IPS-20b (cell line): ENCODE data around the gene TMEM163.
"Not testable (repeated sequence)": the region's sequence is repeated elsewhere in the genome, so short reads cannot be mapped to it uniquely, and the experiment has no call there.

ENCODE experiments used
- H3K27ac ChIP-seq: one replicate; pipeline ENCODE4 v1.5.1; 2013; ENCODE audit warnings: low read length
- H3K27me3 ChIP-seq: 2 replicates; pipeline ENCODE4 v1.6.1; 2013; ENCODE audit warnings: mild to moderate bottlenecking, low read length, inconsistent platforms; ENCODE audit not compliant: insufficient read depth
- H3K36me3 ChIP-seq: 2 replicates; pipeline ENCODE4 v1.6.1; 2013; ENCODE audit warnings: low read depth, mild to moderate bottlenecking, inconsistent platforms, low read length, moderate library complexity; ENCODE audit not compliant: insufficient read depth
- H3K4me1 ChIP-seq: 2 replicates; pipeline ENCODE4 v1.6.1; 2013; ENCODE audit warnings: mild to moderate bottlenecking, control low read depth, inconsistent platforms, low read length, moderate library complexity; ENCODE audit not compliant: insufficient read depth
- H3K4me3 ChIP-seq: 2 replicates; pipeline ENCODE4 v1.5.1; 2013; ENCODE audit warnings: mild to moderate bottlenecking, low read length, inconsistent platforms
- H3K9ac ChIP-seq: 2 replicates; pipeline ENCODE4 v1.6.1; 2013; ENCODE audit warnings: low read depth, mild to moderate bottlenecking, inconsistent platforms, low read length, moderate library complexity
- H3K9me3 ChIP-seq: 2 replicates; pipeline ENCODE4 v1.6.1; 2013; ENCODE audit warnings: mild to moderate bottlenecking, low read depth, low read length, inconsistent platforms; ENCODE audit not compliant: insufficient read depth

Gene TMEM163

GRCh38 chr2:134623796-134624195 is 95.0 kb downstream of the TMEM163 start:
- H3K4me1 ChIP-seq: no peaks in the 10 kb centered on the region
- no peaks in the 10 kb centered on the region for H3K27me3 ChIP-seq

GRCh38 chr2:134623046-134623445 is 95.8 kb downstream of the TMEM163 start:
- peaks cover 11% of the 10 kb centered on the region for H3K9me3 ChIP-seq
- no peak overlapping the region for H3K4me3 ChIP-seq
- no peaks in the 10 kb centered on the region for H3K4me1 ChIP-seq
- no peaks in the 10 kb centered on the region for H3K36me3 ChIP-seq
- no peak overlapping the region for H3K27ac ChIP-seq
- H3K9ac ChIP-seq: no peak overlapping the region
- H3K27me3 ChIP-seq: no peaks in the 10 kb centered on the region

More at GRCh38 chr2:134623796-134624195, 95.0 kb downstream of the TMEM163 start:
- H3K9ac ChIP-seq: no peak overlapping the region
- no peak overlapping the region for H3K4me3 ChIP-seq
- no peaks in the 10 kb centered on the region for H3K36me3 ChIP-seq
- peaks cover 10% of the 10 kb centered on the region for H3K9me3 ChIP-seq
- H3K27ac ChIP-seq: no peak overlapping the region

- H3K4me3 ChIP-seq: no peak overlapping the region
- no peaks in the 10 kb centered on the region for H3K27me3 ChIP-seq
- no peak overlapping the region for H3K9ac ChIP-seq
- peaks cover 11% of the 10 kb centered on the region for H3K9me3 ChIP-seq
- H3K36me3 ChIP-seq: no peaks in the 10 kb centered on the region
- H3K27ac ChIP-seq: no peak overlapping the region
- H3K4me1 ChIP-seq: no peaks in the 10 kb centered on the region
Measured at GRCh38 chr2:134621939-134622705, 96.7 kb downstream of the TMEM163 start.

GRCh38 chr2:134619250-134619649 is 99.5 kb downstream of the TMEM163 start:
- no peak overlapping the region for H3K27ac ChIP-seq
- H3K9me3 ChIP-seq: peaks cover 11% of the 10 kb centered on the region
- no peak overlapping the region for H3K9ac ChIP-seq
- H3K27me3 ChIP-seq: no peaks in the 10 kb centered on the region
- H3K4me3 ChIP-seq: no peak overlapping the region
- H3K4me1 ChIP-seq: no peaks in the 10 kb centered on the region
- no peaks in the 10 kb centered on the region for H3K36me3 ChIP-seq

- not testable (repeated sequence) for H3K27ac ChIP-seq
Measured at GRCh38 chr2:134615480-134615879, 103.3 kb downstream of the TMEM163 start.

GRCh38 chr2:134611316-134611715 is 107.5 kb downstream of the TMEM163 start:
- Histone ChIP-seq H3K36me3 (no peaks in the 10 kb centered on the region), H3K4me3 (no peak overlapping the region), H3K27me3 (no peaks in the 10 kb centered on the region), H3K27ac (no peak overlapping the region), H3K9ac (no peak overlapping the region), H3K4me1 (no peaks in the 10 kb centered on the region), H3K9me3 (peaks cover 5% of the 10 kb centered on the region; the same call in 1 of the 2 replicates)

More at GRCh38 chr2:134615480-134615879, 103.3 kb downstream of the TMEM163 start:
- not testable (repeated sequence) for H3K9ac ChIP-seq, H3K27me3 ChIP-seq, H3K4me1 ChIP-seq, H3K4me3 ChIP-seq, H3K36me3 ChIP-seq
- peaks cover 17% of the 10 kb centered on the region for H3K9me3 ChIP-seq

- H3K27me3 ChIP-seq: no peaks in the 10 kb centered on the region
- H3K4me3 ChIP-seq: no peak overlapping the region
- no peak overlapping the region for H3K27ac ChIP-seq
- no peak overlapping the region for H3K9ac ChIP-seq
- no peaks in the 10 kb centered on the region for H3K36me3 ChIP-seq
- H3K9me3 ChIP-seq: peaks cover 5% of the 10 kb centered on the region; the same call in 1 of the 2 replicates
- no peaks in the 10 kb centered on the region; the same call in 1 of the 2 replicates for H3K4me1 ChIP-seq
Measured at GRCh38 chr2:134610871-134611270, 107.9 kb downstream of the TMEM163 start.

GRCh38 chr2:134609924-134610513 is 108.8 kb downstream of the TMEM163 start:
- Histone ChIP-seq H3K27ac (no peak overlapping the region), H3K9me3 (peaks cover 5% of the 10 kb centered on the region; the same call in 1 of the 2 replicates), H3K4me1 (no peaks in the 10 kb centered on the region; the same call in 1 of the 2 replicates), H3K27me3 (no peaks in the 10 kb centered on the region), H3K4me3 (no peak overlapping the region), H3K36me3 (no peaks in the 10 kb centered on the region), H3K9ac (no peak overlapping the region)

- Histone ChIP-seq H3K27me3 (no peaks in the 10 kb centered on the region), H3K9ac (no peak overlapping the region), H3K36me3 (no peaks in the 10 kb centered on the region)
Measured at GRCh38 chr2:134603966-134604365, 114.8 kb downstream of the TMEM163 start.

GRCh38 chr2:134602666-134603065 is 116.1 kb downstream of the TMEM163 start:
- no peaks in the 10 kb centered on the region for H3K9me3 ChIP-seq
- H3K9ac ChIP-seq: no peak overlapping the region

More at GRCh38 chr2:134603966-134604365, 114.8 kb downstream of the TMEM163 start:
- Histone ChIP-seq H3K4me3 (no peak overlapping the region), H3K4me1 (no peaks in the 10 kb centered on the region; the same call in 1 of the 2 replicates), H3K27ac (no peak overlapping the region), H3K9me3 (no peaks in the 10 kb centered on the region)

GRCh38 chr2:134601264-134601663 is 117.5 kb downstream of the TMEM163 start:
- H3K9me3 ChIP-seq: no peaks in the 10 kb centered on the region
- H3K27me3 ChIP-seq: no peaks in the 10 kb centered on the region
- H3K4me3 ChIP-seq: no peak overlapping the region
- no peak overlapping the region for H3K9ac ChIP-seq
- H3K27ac ChIP-seq: no peak overlapping the region
- no peaks in the 10 kb centered on the region; the same call in 1 of the 2 replicates for H3K4me1 ChIP-seq
- no peaks in the 10 kb centered on the region for H3K36me3 ChIP-seq

More at GRCh38 chr2:134602666-134603065, 116.1 kb downstream of the TMEM163 start:
- H3K27me3 ChIP-seq: no peaks in the 10 kb centered on the region
- H3K4me1 ChIP-seq: no peaks in the 10 kb centered on the region; the same call in 1 of the 2 replicates
- no peak overlapping the region for H3K4me3 ChIP-seq
- no peak overlapping the region for H3K27ac ChIP-seq
- H3K36me3 ChIP-seq: no peaks in the 10 kb centered on the region

- Histone ChIP-seq H3K36me3 (no peaks in the 10 kb centered on the region), H3K9ac (no peak overlapping the region), H3K9me3 (no peaks in the 10 kb centered on the region), H3K27me3 (no peaks in the 10 kb centered on the region), H3K4me3 (no peak overlapping the region), H3K27ac (no peak overlapping the region), H3K4me1 (no peaks in the 10 kb centered on the region)
Measured at GRCh38 chr2:134600208-134600607, 118.6 kb downstream of the TMEM163 start.
